Naive thymus-derived CD8-positive, alpha-beta T cell (primary cell): ENCODE measurements around the gene COX20. TPM values are rescaled to one million over a fixed set of nuclear protein-coding genes. Genes with fewer than 3 reads are reported as not detected.
A peak's percentile ranks its signal among the peaks of the same experiment; 100 is the strongest.

Experiments
- ATAC-seq, 2 donors: fragments of 150-1000 bp; cut with Tn5 transposase in 1 of 2; sonication (Bioruptor Pico), chemical (Tn5 transposase) in 1 of 2; 1 replicate in 1 of 2; 2 replicates in 1 of 2; pipeline ENCODE4 v1.10.0; 2021; ENCODE audit warnings: mild to moderate bottlenecking in 2 of 2, moderate library complexity in 2 of 2
- POLR2A ChIA-PET: fragments of 350-600 bp; sonication (Branson Sonifier 250); formaldehyde crosslinking; loops from one replicate; lab custom pipeline; 2021; ENCODE audit warnings: antibody characterized with exemption; lab: Charles Lee
- DNase-seq, 10 donors: peaks; one replicate each; pipeline versions ENCODE4 v3.0.0 to v3.0.0-alpha.2; 2020 to 2022
- H3K27ac Mint-ChIP-seq, 10 donors: one replicate each; pipeline ENCODE4 v1.8.0; 2020 to 2022; ENCODE audit warnings: mild to moderate bottlenecking in 10 of 10, mixed read lengths in 10 of 10, moderate library complexity in 4 of 10, inconsistent platforms in 1 of 10
- H3K27me3 Mint-ChIP-seq, 5 donors: one replicate each; pipeline ENCODE4 v1.8.0; 2021 to 2022; ENCODE audit warnings: mixed read lengths in 5 of 5
- H3K36me3 Mint-ChIP-seq, 3 donors: one replicate each; pipeline ENCODE4 v1.8.0; 2020 to 2022; ENCODE audit warnings: mixed read lengths in 3 of 3, mild to moderate bottlenecking in 2 of 3, inconsistent platforms in 1 of 3
- H3K4me1 Mint-ChIP-seq, 4 donors: one replicate each; pipeline ENCODE4 v1.8.0; 2021 to 2022; ENCODE audit warnings: mixed read lengths in 4 of 4
- H3K4me3 Mint-ChIP-seq, 10 donors: one replicate each; pipeline ENCODE4 v1.8.0; 2020 to 2022; ENCODE audit warnings: mild to moderate bottlenecking in 10 of 10, mixed read lengths in 10 of 10, moderate library complexity in 6 of 10, inconsistent platforms in 1 of 10
- H3K9me3 Mint-ChIP-seq, 9 donors: one replicate each; pipeline ENCODE4 v1.8.0; 2020 to 2022; ENCODE audit warnings: mixed read lengths in 9 of 9, mild to moderate bottlenecking in 3 of 9, inconsistent platforms in 1 of 9, moderate library complexity in 1 of 9
- polyA plus RNA-seq, 3 donors: library from polyadenylated mRNA; unstranded; fragments of 300-500 nt; fragmentation: Illumina TruSeq; gene quantifications; one replicate each; pipeline ENCODE4 v1.2.3, GENCODE V29; 2021
- total RNA-seq, 8 experiments: library from RNA in 2 of 8; stranded (reverse) in 2 of 8; gene quantifications; one replicate each; pipeline ENCODE4 v1.2.3 and lab custom pipeline; 2021 to 2026

COX20 gene
- total and polyA plus RNA-seq, 5 experiments from 2014 or later = 31.4 to 52.6 (median 36.8) TPM

DNA sequence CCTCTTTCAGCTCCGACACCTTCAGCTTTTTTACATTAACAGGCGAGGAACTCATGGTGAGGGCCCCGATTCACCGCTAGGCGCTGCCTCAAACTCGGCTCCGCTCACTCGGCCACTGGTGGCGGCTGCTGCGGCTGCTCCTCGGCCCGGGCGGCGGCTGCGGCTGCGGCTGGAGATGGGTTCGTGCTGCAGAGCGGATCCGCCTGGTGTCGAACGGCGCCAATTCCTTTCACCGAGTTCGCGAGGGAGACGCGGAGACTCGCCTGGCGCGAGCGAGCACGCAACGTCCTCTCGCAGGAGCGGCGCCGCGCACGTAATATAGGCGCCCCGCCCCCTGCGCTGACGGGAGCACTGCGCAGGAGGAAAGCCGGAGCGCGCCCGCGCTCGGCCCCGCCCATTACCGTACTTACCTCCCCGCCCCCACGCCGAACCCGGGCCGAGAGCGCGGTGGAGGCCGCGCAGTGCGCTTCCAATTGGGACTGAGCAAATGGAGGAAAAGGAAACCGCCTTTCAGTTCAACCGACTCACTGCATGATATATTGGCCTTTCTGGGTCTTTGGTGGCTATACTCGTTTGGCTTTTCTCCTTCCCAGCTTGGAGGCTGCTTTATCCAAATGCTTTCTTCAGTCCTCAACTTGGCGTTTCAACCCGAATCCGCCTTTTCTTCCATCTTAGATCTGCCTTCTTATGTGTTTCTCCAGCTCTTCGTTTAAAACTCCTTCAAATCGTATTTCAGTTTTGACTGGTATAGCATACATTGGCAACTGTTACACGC, 29.0 kb downstream of the COX20 start, which contains the start of gene HNRNPU:
Gene HNRNPU (minus strand): TSS at position 291 of the 775 bp plus-strand sequence. CDS start 236 bp downstream, at position 55.
- Mint-ChIP-seq H3K4me3 (peak within 1 kb of the TSS; percentile 87 to 97 (median 94)), H3K27me3 (peaks cover 0 to 2% (median 0%) of the 10 kb centered on the region in 5 donors), H3K36me3 (peaks cover 7 to 30% (median 17%) of the 10 kb centered on the region in 3 donors), H3K4me1 (peaks cover 21 to 56% (median 40%) of the 10 kb centered on the region in 4 donors), H3K27ac (peak within 1 kb of the TSS; percentile 97 to 100 (median 98)), H3K9me3 (peaks cover 0 to 3% (median 0%) of the 10 kb centered on the region in 9 donors)
- DNase-seq = peak; percentile 94 to 98 (median 96)
- POLR2A ChIA-PET = interaction anchor here (0.8 to 25.8 kb wide), 19 partner anchors 20 to 817 kb away, joined by 3 to 1109 read pairs (median 5); partner anchors contain the start of genes ADSS2, CATSPERE, COX20 and DESI2
- ATAC-seq = peak; percentile 60 to 61

DNA sequence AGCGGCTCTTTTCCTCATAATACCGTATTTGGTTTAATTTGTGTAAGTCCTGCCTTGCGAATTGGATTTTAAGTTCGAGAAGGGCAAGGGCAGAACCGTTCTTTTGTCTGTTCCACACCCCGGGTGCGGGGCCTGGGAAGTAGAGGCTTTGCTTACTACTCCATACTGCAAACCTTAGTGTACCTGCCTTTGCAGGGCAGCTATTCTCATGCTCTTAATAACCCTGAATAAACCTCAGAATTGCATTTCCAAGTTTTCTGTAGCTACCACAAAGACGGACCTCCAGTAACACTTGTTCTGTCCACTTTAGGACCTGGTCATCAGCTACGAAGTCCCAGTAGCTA, 29.5 kb downstream of the COX20 start:
- H3K4me1 Mint-ChIP-seq = peaks cover 20 to 52% (median 36%) of the 10 kb centered on the region in 4 donors
- no peak for ATAC-seq
- POLR2A ChIA-PET = interaction anchor here (1.1 to 25.8 kb wide), 10 partner anchors 21 to 212 kb away, joined by 3 to 1109 read pairs (median 14); partner anchors contain the start of genes COX20 and DESI2
- H3K27ac Mint-ChIP-seq = peak overlapping the region; percentile 97 to 100 (median 98)
- peak overlapping the region; percentile 87 to 97 (median 94) for H3K4me3 Mint-ChIP-seq
- peaks cover 7 to 25% (median 17%) of the 10 kb centered on the region in 3 donors for H3K36me3 Mint-ChIP-seq
- H3K27me3 Mint-ChIP-seq = peaks cover 0 to 2% (median 0%) of the 10 kb centered on the region in 5 donors
- DNase-seq = peak in 2 of 10 donors; percentile 13 to 67
- peaks cover 0 to 3% (median 0%) of the 10 kb centered on the region in 9 donors for H3K9me3 Mint-ChIP-seq

DNA sequence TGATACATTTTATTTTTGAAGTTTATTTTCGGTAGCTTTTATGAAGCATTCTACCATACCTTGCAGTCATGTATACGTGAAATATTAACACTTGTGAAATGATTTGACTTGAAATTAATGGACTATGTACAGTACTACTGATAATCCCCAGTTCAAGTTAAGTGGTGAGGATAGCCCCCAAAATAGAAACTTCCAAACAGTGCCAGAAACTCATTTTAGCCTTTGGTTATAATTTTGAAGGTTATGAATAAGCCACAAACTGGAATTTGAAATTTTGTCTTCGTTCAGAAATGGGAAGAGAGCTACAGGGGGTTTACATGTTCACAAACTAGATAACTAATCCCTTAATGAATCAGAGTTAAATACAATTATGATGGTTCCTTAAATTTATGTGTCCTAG, 30.4 kb downstream of the COX20 start:
- DNase-seq (no peak), ATAC-seq (no peak)
- Mint-ChIP-seq H3K36me3 (peaks cover 7 to 17% (median 13%) of the 10 kb centered on the region in 3 donors), H3K9me3 (peaks cover 0 to 3% (median 0%) of the 10 kb centered on the region in 9 donors), H3K27me3 (peaks cover 0 to 2% (median 0%) of the 10 kb centered on the region in 5 donors), H3K27ac (peak overlapping the region; percentile 97 to 100 (median 98)), H3K4me1 (peaks cover 18 to 44% (median 30%) of the 10 kb centered on the region in 4 donors), H3K4me3 (peak overlapping the region in 7 of 10 donors; percentile 87 to 97 (median 94))
- POLR2A ChIA-PET = interaction anchor here (0.6 to 25.8 kb wide), 7 partner anchors 22 to 416 kb away, joined by 3 to 1109 read pairs (median 34); partner anchors contain the start of genes COX20 and DESI2

DNA sequence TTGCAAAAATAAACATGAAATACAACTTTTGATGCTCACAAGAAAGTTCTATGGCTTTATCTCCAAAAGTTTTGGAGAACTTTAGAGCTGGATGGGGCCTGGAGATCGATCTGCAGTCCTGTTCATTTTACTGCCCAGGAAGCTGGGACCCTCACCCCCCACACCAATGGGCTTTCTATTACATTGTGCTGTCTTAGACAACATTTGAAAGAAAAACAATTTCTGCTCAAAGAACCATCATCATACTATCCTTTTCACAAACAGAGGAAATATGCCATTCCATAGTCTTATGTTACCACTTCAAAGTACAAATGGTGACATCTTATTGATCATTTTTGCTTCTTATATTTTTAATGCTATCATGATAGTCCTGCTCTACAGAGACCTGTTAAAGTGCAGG, 30.9 kb downstream of the COX20 start:
- Mint-ChIP-seq H3K4me1 (peaks cover 15 to 38% (median 24%) of the 10 kb centered on the region in 4 donors), H3K27me3 (peaks cover 0 to 2% (median 0%) of the 10 kb centered on the region in 5 donors), H3K9me3 (peaks cover 0 to 3% (median 0%) of the 10 kb centered on the region in 9 donors), H3K36me3 (peaks cover 7 to 11% (median 10%) of the 10 kb centered on the region in 3 donors), H3K4me3 (peak overlapping the region in 1 of 10 donors; percentile 28), H3K27ac (peak overlapping the region in 9 of 10 donors; percentile 13 to 100 (median 97))
- POLR2A ChIA-PET = interaction anchor here (0.9 to 25.8 kb wide), 4 partner anchors 22 to 417 kb away, joined by 3 to 1109 read pairs (median 214); partner anchors contain the start of gene COX20
- ATAC-seq (no peak), DNase-seq (no peak)

DNA sequence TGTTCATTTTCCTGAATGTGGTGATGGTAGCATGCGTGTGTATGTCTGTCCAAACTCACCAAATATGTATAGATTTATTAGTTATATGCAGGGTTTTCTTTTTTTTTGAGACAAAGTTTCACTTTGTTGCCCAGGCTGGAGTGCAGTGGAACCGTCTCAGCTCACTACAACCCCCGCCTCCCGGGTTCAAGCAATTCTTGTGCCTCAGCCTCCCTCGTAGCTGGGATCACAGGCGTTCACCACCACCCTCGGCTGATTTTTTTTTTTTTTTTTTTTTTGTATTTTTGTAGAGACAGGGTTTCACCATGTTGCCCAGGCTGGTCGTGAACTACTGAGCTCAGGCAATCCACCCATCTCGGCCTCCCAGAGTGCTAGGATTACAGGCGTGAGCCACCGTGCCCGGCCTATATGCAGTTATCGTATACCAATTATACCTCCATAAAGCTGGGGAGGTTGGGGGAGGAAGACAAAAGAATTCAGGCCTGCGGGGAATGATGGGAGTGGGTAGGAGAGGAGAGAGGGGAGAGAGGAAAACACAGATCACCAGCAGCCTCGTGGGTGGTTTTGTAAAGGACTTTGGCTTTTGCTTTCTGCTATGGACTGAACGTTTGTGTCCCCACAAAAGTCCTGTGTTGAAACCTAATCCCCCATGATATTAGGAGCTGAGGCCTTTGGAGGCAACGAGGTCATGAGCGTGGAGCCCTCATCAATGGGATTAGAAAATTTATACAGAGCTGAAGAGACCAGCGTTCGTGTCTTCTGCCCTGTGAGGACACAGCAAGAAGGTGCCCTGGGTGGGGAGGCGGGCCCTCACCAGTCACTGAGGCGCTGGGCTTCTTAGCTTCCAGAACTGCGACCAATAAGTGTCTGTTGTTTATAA, 33.3 kb downstream of the COX20 start:
- POLR2A ChIA-PET = interaction anchor here (0.6 to 14.4 kb wide), 5 partner anchors 34 to 1088 kb away, joined by 3 to 366 read pairs (median 4); a partner anchor contains a TSS
- Mint-ChIP-seq H3K27ac (peak overlapping the region in 1 of 10 donors; percentile 52), H3K4me1 (peaks cover 10 to 26% (median 15%) of the 10 kb centered on the region in 4 donors), H3K9me3 (peaks cover 0 to 2% (median 0%) of the 10 kb centered on the region in 9 donors), H3K27me3 (no peaks in the 10 kb centered on the region), H3K36me3 (no peaks in the 10 kb centered on the region), H3K4me3 (no peak overlapping the region)
- ATAC-seq = no peak
- DNase-seq = no peak

DNA sequence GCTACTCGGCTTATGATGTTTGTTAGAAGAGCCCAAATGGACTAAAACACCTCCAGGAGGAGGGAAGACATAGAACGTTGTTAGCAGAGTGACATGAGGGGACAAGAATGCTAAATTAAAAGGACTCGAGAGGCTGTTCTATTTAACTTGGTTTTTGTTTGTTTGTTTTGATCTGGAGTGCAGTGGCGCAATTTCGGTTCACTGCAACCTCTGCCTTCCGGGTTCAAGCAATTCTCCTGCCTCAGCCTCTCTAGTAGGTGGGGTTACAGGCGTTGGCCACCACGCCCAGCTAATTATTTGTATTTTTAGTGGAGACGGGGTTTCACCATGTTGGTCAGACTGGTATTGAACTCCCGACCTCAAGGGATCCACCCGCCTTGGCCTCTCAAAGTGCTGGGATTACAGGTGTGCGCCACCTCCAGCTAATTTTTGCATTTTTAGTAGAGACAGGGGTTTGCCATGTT, 33.9 kb downstream of the COX20 start:
- Mint-ChIP-seq H3K27me3 (no peaks in the 10 kb centered on the region), H3K4me1 (peaks cover 10 to 26% (median 15%) of the 10 kb centered on the region in 4 donors), H3K9me3 (no peaks in the 10 kb centered on the region), H3K4me3 (no peak overlapping the region), H3K27ac (peak overlapping the region in 2 of 10 donors; percentile 13 to 52), H3K36me3 (no peaks in the 10 kb centered on the region)
- POLR2A ChIA-PET = interaction anchor here (1.1 to 14.4 kb wide), 2 partner anchors 72 to 102 kb away, joined by 3 to 366 read pairs; a partner anchor contains a TSS
- DNase-seq (no peak), ATAC-seq (no peak)

DNA sequence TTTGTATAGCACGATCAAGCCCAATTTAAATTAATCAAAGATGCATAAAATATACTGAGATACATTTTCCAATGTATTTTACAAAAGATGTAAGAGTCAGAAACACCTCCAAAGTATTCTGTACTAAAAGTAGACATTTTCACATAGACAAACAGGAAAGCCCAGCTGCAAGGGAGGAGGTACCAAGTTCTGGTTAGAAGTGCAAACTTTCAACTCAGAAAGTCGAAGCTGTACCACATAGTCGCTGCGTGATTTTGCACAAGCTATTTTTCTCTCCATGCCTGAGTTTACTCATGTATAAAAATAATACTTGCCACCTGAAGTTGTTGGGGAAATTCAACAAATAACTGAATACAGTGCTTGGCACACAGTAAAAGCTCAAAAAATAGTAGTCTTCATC, 34.5 kb downstream of the COX20 start:
- H3K4me1 Mint-ChIP-seq = peaks cover 6 to 22% (median 11%) of the 10 kb centered on the region in 4 donors
- POLR2A ChIA-PET = interaction anchor here (0.7 to 14.4 kb wide), 2 partner anchors 35 to 102 kb away, joined by 3 to 366 read pairs; a partner anchor contains a TSS
- no peak for DNase-seq
- H3K27ac Mint-ChIP-seq = no peak overlapping the region
- no peaks in the 10 kb centered on the region for H3K36me3 Mint-ChIP-seq
- no peak for ATAC-seq
- no peak overlapping the region for H3K4me3 Mint-ChIP-seq
- H3K27me3 Mint-ChIP-seq = no peaks in the 10 kb centered on the region
- no peaks in the 10 kb centered on the region for H3K9me3 Mint-ChIP-seq

DNA sequence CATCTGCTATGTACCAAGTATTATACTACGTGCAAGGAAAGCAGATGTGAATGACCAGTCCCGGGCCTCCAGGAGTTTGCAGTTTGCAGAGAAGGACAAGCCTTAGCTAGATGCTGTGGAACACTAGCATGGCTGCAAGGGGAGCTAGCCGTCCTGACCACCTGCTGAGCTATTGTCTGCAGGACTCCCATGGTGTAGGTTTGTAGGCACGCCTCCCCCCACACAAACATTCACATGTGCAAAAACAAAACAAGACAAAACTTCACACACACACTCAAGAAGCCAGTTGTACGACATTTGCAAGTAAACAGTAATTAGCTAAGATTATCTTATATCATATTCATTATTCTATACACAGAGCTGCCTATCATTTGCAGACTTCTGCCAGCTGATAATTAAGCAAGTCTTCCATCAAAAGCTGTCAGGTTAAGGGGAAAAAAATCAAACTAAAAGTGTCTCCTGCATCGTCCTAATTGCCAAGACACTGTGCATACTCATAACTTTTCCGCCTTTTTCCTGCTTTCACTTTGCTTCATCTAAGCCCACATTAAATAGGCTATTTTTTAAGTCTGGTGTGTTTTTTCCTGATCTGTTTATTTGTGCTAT, 39.6 kb downstream of the COX20 start:
- no peak for ATAC-seq
- no peak overlapping the region for H3K4me3 Mint-ChIP-seq
- no peaks in the 10 kb centered on the region for H3K4me1 Mint-ChIP-seq
- POLR2A ChIA-PET = no interaction called here
- H3K9me3 Mint-ChIP-seq = peaks cover 0 to 2% (median 0%) of the 10 kb centered on the region in 9 donors
- no peak overlapping the region for H3K27ac Mint-ChIP-seq
- DNase-seq = no peak
- peaks cover 0 to 1% (median 0%) of the 10 kb centered on the region in 5 donors for H3K27me3 Mint-ChIP-seq
- H3K36me3 Mint-ChIP-seq = no peaks in the 10 kb centered on the region

DNA sequence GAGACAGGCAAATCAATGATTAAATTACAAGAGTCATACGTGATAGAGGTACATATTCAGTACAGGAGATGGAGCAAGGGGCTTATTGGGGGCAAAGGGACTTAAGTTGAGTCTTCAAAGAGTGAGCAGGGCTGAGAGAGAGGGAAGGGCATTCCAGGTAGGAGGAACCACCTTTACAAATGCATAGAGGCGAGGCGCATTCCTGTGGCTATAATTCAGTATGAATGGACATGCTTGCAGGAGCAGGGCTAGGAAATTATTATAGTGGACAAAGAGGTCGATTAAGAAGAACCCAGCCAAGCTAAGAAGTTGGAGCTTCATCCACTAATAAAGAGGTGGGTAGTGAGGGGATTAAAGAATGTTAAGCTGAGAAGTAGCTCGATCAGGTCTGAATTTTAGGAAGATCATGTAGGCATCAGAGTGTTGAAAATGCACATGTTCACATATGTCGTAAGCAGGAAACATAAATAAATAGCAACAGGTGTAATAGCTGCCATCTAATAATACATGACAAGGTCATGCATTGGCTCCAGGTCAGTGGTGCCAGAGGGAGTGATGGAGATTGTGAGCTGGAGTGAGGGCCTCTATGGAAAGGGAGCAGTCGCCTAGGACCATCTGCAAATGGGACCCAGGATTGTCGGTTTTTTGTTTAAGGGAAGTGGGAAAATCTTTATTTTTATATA, 40.9 kb downstream of the COX20 start:
- Mint-ChIP-seq H3K9me3 (peaks cover 0 to 2% (median 0%) of the 10 kb centered on the region in 9 donors), H3K36me3 (no peaks in the 10 kb centered on the region), H3K4me1 (no peaks in the 10 kb centered on the region), H3K27me3 (peaks cover 0 to 1% (median 0%) of the 10 kb centered on the region in 5 donors), H3K27ac (no peak overlapping the region), H3K4me3 (no peak overlapping the region)
- ATAC-seq = no peak
- POLR2A ChIA-PET = no interaction called here
- no peak for DNase-seq

DNA sequence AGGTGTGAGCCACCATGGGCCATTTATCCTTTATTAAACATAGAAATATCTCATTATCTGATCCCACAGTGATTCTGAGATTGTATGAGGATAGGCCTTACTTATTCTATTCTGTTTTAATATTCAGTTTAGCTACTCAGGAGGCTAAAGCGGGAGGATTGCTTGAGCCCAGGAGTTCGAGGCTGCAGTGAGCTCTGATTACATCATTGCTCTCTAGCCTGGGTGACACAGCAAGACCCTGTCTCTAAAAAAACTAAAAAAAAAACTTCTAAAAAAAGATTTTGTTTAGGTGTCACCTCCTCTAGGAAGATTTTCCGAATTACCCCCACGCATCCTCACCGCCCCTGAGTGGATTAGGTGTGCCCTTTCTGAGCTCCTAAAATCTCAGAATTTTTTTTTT, 43.2 kb downstream of the COX20 start:
- ATAC-seq (no peak), DNase-seq (no peak)
- Mint-ChIP-seq H3K27ac (no peak overlapping the region), H3K9me3 (peaks cover 0 to 2% (median 0%) of the 10 kb centered on the region in 9 donors), H3K27me3 (peaks cover 0 to 1% (median 0%) of the 10 kb centered on the region in 5 donors), H3K36me3 (no peaks in the 10 kb centered on the region), H3K4me3 (no peak overlapping the region), H3K4me1 (no peaks in the 10 kb centered on the region)
- POLR2A ChIA-PET = interaction anchor here (0.6 to 1.2 kb wide), 4 partner anchors 11 to 38 kb away, joined by 3 to 5 read pairs (median 4); no protein-coding TSS in a partner anchor
